ENCODE results near the gene LAT. TPM values are rescaled to one million over a fixed set of nuclear protein-coding genes. Genes with fewer than 3 reads are reported as not detected.

LAT gene
- total RNA-seq, 1 donor from 2014 or later, result 8.5 TPM

GRCh38 chr16:29024278-29024677, 39.4 kb downstream of the LAT start:
- Mint-ChIP-seq H3K27ac (no peak overlapping the region), H3K36me3 (no peaks in the 10 kb centered on the region), H3K27me3 (peaks cover 3% of the 10 kb centered on the region), H3K9me3 (no peaks in the 10 kb centered on the region), H3K4me3 (no peak overlapping the region), H3K4me1 (ENCODE audit: unreplicated experiment) (no peaks in the 10 kb centered on the region)
- no peak for DNase-seq (ENCODE audit: extremely low spot score, unreplicated experiment)
- TF ChIP-seq CTCF (conservative IDR thresholded peaks at IDR 0.05), result no peak

- no peak for TF ChIP-seq CTCF (conservative IDR thresholded peaks at IDR 0.05)
- Mint-ChIP-seq H3K27ac (no peak overlapping the region), H3K4me3 (no peak overlapping the region), H3K4me1 (ENCODE audit: unreplicated experiment) (no peaks in the 10 kb centered on the region), H3K9me3 (no peaks in the 10 kb centered on the region), H3K36me3 (no peaks in the 10 kb centered on the region), H3K27me3 (peaks cover 3% of the 10 kb centered on the region)
- DNase-seq (ENCODE audit: extremely low spot score, unreplicated experiment), result no peak
Observed at GRCh38 chr16:29025218-29025617, 40.4 kb downstream of the LAT start.

GRCh38 chr16:29025735-29026134, 40.9 kb downstream of the LAT start:
- Mint-ChIP-seq H3K4me3 (no peak overlapping the region), H3K27me3 (peaks cover 3% of the 10 kb centered on the region), H3K4me1 (ENCODE audit: unreplicated experiment) (no peaks in the 10 kb centered on the region), H3K9me3 (no peaks in the 10 kb centered on the region), H3K27ac (no peak overlapping the region), H3K36me3 (no peaks in the 10 kb centered on the region)
- no peak for TF ChIP-seq CTCF (conservative IDR thresholded peaks at IDR 0.05)
- DNase-seq (ENCODE audit: extremely low spot score, unreplicated experiment), result no peak

- no peaks in the 10 kb centered on the region for H3K27me3 Mint-ChIP-seq
- no peaks in the 10 kb centered on the region for H3K36me3 Mint-ChIP-seq
Observed at GRCh38 chr16:29028457-29029167, 43.8 kb downstream of the LAT start.

GRCh38 chr16:29029168-29029994, 44.5 kb downstream of the LAT start:
- no peak overlapping the region for H3K27ac Mint-ChIP-seq

More at GRCh38 chr16:29028457-29029167, 43.8 kb downstream of the LAT start:
- Mint-ChIP-seq H3K9me3 (no peaks in the 10 kb centered on the region), H3K27ac (no peak overlapping the region), H3K4me3 (no peak overlapping the region), H3K4me1 (ENCODE audit: unreplicated experiment) (no peaks in the 10 kb centered on the region)
- DNase-seq (ENCODE audit: extremely low spot score, unreplicated experiment), result no peak
- TF ChIP-seq CTCF (conservative IDR thresholded peaks at IDR 0.05), result no peak

More at GRCh38 chr16:29029168-29029994, 44.5 kb downstream of the LAT start:
- no peak for TF ChIP-seq CTCF (conservative IDR thresholded peaks at IDR 0.05)
- DNase-seq (ENCODE audit: extremely low spot score, unreplicated experiment), result no peak
- Mint-ChIP-seq H3K9me3 (no peaks in the 10 kb centered on the region), H3K27me3 (no peaks in the 10 kb centered on the region), H3K4me1 (ENCODE audit: unreplicated experiment) (no peaks in the 10 kb centered on the region), H3K36me3 (no peaks in the 10 kb centered on the region), H3K4me3 (no peak overlapping the region)
